Measurements from ENCODE around the gene LIN37.
"Not testable (repeated sequence)": the region's sequence is repeated elsewhere in the genome, so short reads cannot be mapped to it uniquely, and the experiment has no call there.

The LIN37 gene

DNA sequence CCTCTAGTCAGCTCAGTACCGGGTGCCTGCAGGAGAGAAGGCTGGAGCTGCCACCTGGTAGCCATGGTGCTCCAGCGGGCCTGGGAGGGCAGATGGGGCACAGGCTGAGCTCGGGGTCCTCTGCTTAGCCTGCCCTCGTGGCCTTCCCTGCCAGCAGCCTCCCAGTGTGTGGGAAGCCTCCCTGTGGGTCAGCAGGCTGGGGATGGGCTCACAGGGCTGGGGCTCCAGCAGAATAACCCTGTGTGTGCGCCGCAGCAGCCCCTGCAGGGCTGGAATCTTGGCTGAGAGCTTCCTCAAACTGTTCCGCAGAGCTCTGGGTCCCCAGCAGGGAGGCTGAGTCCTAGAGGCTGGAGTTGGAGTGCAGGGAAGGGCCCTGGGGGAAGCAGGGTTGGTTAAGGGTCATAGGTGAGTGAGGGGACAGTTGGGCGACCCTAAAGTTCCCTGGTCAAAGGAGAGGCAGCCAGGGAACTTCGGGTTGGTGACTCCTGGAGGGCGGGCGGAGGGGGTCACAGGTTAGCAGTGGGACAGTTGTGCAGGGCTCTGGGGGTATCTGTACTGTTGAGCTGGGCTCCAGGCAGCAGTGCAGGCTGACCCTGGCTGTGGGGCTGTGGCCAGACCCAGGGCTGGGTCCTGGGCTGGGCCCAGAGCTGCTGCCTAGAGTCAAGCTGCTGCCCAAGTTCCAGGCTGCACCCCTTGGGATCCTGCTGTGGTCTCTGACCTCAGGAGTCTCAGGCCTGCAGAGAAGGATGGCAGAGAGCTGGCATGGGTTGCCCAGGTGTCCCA lies 41.0 kb downstream of the LIN37 start:
- no peak for DNase-seq (ENCODE audit: low read depth in 2 of 2)

DNA sequence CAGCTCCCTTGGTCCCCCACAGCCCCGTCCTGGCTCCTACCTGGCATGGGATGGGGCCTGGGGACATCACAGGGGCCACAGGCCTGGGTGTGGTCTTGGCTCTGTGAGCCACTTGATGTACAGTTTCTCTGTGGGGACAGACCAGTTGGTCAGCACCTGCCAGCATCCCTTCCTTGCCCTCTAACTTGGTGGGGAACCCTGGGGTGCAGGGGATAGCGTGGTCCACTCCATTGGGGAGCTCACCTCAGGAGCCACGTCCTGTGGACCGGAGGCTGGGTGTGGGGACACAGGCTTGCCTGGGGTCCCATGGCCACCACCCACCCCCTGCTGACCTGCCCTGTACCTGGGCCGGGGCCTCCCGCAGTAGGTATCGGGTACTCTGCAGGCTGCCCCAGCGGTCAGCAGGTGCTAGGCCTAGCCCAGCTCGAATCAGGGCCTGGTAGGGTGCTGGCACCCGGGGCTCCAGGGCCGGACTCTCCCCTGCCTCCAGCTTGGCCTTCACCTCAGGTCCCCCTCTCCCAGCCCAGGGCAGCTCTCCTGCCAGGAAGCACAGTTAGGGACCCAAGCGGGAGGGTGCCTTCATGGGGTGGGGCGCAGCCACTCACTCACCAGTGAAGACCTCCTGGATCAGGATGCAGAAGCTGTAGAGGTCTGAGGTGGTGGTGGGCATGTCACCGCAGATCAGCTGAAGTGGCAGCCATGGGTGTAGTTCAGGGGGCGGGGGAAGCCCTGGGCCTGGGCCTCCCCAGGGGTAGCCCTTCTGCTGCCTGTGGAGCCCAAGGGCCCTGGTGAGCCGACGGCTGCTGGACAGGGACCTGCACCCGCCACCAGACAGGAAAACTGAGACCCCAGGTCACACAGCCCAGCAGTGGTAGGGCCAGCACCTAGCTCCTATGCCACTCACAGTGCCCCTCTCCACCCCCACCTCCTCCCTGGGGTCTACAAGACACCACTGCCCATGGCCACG lies 41.9 kb downstream of the LIN37 start:
- no peak for DNase-seq (ENCODE audit: low read depth in 2 of 2)

DNA sequence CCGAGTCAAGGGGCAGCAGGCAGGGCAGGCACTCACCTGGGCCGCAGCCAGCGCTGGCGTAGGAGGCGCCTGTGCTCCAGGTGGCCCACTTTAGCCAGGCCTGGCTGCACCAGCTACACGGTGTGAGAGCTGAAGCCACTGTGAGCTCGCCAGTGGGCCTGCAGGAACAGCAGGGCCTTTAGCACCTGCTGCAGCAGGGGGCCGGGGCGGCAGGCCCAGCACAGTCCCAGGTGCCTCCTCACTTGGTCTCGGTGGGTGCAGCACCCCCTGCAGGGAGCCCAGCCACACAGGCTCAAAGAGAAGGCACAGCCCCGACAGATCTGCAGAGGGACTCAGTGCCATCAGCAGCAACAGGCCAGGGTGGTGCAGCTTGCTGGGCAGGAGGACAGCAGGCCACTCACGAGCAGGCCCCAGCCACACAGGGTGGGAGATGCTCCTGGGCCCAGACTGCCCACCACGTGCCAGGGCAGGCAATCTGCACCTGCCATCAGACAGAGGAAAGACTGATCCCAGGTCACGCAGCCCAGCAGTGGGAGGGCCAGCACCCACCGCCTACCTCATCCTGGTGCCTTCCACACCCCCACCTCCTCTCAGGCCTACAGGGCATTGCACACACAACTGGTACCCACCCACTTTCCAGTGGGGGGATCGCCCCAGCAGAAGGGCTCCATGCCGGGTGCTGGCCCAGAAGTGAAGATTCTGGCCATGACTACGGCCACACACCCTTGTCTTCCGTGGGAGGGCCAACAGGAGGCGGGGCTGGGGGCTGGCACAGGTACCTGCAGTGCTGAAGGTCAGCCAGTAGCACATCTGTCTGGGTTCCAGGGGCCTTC lies 42.8 kb downstream of the LIN37 start:
- DNase-seq (ENCODE audit: low read depth in 2 of 2), result no peak

DNA sequence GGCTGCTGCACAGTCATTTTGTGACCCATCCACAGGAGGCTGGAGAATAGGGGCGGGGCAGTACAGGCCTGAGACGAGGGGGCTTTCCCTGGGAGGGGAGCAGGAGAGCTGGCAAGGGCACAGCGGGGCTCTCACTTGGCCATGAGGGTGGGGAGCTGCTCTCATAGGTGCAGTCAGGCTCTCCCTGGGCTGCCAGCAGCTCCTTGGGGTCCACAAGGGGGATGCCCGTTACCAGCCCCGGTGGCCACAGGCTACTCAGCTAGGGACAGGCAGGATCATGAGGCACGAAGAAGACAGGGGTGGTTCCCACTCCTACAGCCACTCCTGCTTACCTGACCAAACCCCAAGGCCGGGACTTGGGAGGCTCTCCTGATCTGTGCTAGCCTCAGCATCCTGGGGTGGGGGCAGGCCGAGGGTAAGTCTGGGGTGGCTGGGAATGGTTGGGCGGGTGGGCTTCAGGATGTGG lies 43.5 kb downstream of the LIN37 start:
- no peak for DNase-seq (ENCODE audit: low read depth in 2 of 2)

DNA sequence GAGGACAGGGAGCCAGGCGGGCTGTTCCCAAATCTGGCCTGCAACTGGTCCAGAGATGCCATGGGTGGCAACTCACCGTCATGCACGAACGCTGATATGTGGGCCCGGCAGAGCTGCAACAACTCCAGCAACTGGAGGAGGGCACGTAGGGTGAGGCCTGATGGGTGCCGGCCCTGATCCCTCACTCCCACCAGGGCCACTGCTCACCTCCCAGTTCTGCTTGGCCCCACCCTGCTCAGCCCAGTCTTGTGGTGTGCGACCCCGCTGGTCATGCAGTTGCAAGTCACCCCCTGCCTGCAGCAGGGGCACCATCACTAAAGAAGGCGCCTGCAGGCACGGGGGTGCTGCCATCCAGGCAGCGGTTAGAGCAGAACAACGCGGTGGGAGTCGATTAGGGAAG lies 43.9 kb downstream of the LIN37 start:
- DNase-seq (ENCODE audit: low read depth in 2 of 2), result no peak

DNA sequence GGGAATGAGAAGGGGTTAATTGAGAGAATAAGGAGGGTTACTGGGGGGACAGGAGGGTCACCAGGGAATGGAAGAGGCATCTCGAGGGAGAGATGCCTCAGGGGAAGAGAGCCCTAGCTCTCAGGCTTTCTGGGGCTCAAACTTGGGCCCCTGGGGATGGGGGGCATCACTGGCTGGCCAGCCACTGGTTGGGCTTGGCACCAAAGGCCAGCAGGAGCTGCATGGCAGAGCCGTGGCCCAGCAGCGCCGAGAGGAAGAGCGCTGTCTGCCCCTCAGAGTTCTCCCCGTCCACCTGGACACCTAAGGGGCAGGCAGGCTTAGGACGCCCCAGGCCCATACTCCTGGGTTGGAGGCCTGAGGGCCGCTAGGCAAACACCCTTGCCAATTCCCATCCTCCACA lies 44.5 kb downstream of the LIN37 start:
- DNase-seq (ENCODE audit: low read depth in 2 of 2), result no peak

DNA sequence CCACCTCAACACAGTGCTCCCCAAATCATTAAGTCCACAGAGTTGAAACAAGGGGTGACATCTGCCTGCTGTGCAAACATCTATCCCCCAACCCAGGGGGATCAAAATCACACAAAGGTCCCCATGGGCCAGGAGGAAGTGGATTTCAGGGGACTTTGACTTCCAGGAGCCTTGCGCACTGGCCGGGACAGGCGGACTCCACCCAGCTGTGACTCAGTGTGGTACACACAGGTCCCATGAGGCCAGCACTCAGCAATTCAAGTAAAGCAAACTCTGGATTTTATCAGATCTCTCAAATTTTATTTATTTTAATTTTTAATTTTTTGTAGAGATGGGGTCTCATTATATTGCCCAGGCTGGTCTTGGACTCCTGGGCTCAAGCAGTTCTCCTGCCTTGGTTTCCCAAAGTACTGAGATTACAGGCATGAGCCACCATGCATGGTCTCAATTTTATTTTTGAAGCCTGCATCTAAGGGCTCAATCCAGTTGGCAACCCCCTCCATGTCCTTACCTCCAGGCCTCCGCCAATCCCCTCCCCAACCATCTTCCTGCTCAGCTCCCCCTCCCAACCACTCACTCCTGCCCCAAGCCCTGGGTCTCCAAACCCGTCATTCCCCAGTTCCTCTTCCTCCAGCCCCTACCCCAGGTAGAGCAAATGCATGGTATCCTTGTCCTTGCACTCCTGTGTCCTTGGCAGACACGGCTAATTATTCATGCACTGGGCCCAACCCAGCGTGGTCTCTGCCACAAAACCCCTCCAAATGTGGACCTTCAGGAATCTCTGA lies 45.2 kb downstream of the LIN37 start:
- DNase-seq (ENCODE audit: low read depth in 2 of 2), result no peak

DNA sequence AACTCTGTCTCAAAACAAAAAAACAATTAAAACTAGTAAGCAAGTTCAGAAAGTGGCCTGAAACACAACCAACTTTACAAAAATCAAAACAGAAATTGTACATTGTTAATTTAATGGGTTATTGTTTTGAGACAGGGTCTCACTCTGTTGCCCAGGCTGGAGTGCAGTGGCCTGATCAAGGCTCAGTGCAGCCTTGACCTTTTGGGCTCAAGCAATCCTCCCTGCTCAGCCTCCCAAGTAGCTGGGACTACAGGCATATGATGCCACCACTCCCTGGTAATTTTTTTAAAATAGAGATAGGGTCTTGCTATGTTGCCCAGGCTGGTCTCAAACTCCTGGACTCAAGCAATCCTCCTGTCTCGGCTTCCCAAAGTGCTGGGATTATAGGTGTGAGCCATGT lies 47.2 kb downstream of the LIN37 start:
- not testable (repeated sequence) for DNase-seq (ENCODE audit: low read depth in 2 of 2)

DNA sequence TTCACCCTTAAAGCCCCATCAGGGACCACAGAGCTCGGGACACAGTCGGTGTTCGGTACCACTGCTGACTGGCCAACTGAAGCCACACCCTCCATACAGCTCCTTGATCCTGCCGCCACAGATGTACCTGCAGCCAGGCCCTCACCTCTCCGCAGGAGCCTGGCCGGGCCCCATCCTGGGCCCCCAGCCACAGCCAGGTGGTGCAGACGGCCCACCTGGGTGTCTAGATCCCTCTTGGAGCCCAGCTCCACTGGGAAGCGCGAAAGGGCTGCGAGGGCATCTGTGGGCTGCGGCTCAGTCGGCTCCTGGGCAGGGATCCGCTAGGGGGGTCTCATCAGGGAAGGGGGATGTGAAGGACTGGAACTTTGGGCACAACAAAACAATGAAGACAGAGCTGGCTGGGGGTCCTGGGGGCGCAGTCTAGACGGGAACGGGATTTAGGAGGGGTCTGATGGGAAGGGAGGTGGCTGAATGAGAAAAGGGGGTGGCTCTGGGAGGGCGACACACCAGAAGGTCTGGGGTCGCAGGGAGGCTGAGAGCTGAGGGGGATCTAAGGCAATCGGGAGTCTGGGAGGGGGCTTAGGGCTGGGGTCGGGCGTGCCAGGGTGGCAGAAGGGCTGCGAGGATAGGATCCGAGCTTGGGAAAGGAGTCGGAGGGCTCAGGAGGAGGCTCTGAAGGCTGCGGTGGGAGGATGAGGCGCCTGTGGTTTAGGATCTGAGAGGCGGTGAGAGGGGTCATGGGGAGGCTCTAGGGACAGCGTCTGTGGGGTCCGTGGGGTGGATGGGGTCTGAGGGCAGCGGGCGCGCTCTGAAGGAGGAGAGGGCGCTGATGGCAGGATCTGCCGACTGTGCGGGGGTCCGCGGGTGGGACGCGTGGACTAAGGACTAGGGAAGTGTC lies 48.5 kb downstream of the LIN37 start:
- no peak for DNase-seq (ENCODE audit: low read depth in 2 of 2)

DNA sequence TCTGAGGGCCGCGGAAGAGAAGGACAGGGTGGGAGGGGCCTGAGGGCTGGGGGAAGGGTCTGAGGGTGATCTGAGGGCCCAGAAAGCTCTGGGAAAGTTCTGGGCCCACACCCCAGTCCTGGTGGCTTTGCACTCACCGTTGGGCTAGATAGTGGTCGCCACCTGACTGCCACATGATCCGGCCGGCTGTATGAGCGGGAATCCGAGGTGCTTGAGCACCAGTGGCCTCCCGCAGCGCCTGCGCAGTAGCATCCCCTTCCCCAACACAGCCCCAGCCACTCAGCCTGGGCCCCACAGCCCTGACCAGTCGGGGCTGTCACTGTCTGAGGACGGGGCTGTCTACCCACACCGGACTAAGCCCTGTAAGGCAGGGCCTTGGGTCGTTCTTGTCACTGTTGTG lies 49.3 kb downstream of the LIN37 start:
- DNase-seq (ENCODE audit: low read depth in 2 of 2), result no peak

DNA sequence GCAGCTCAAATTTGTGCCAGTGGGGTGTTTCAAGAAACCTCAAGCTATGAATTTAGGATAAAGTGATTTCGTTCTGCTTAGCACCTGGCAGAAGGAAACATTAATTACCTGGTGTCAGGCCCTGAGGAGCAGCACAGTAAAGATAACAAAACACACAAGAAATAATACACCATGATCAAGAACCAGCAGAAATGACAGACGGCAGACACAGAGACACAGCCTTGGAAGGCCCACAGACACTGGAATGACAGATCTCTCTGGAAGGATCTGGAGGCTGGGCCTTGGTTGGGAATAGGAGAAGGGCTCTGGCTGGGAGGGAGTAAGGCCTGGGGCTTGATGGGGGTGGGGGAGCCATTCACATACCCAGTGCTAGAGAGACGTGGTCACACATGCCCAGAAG lies 53.5 kb downstream of the LIN37 start:
- no peak for DNase-seq (ENCODE audit: low read depth in 2 of 2)
